PFSK-1 (cell line): ENCODE data around the gene C16orf96.

ENCODE experiments used
- POLR2AphosphoS5 ChIP-seq: IDR thresholded peaks from 2 replicates; pipeline ENCODE4 v1.6.1; 2012; ENCODE audit warnings: low read depth, mild to moderate bottlenecking, control low read depth, low read length, moderate library complexity
- REST ChIP-seq, 2 experiments: IDR thresholded peaks; 2 replicates each; pipeline versions ENCODE4 v1.6.1 to v1.8.0; 2011 to 2012; ENCODE audit warnings: low read depth in 2 of 2, low read length in 2 of 2, control low read depth in 1 of 2, inconsistent platforms in 1 of 2, mild to moderate bottlenecking in 1 of 2, moderate library complexity in 1 of 2; ENCODE audit not compliant: insufficient read depth in 1 of 2
- TAF1 ChIP-seq: IDR thresholded peaks from 2 replicates; pipeline ENCODE4 v1.6.1; 2012; ENCODE audit warnings: low read length, control low read depth, borderline replicate concordance; ENCODE audit not compliant: insufficient read depth

- TF ChIP-seq REST (IDR thresholded peaks at IDR 0.05; ENCODE audit: insufficient read depth in 1 of 2, low read depth in 2 of 2, low read length in 2 of 2) (0 out of 4 replicates have a peak, but pooled peaks of 1 of the 2 experiments have one; percentile 10), POLR2AphosphoS5 (no peak; the same call in none of the 2 replicates), TAF1 (no peak)
Measured at GRCh38 chr16:4616047-4616811, 60.1 kb downstream of the C16orf96 start.
